D721Med (cell line): ENCODE results near the gene CPNE1.

ENCODE experiments used
- DNase-seq: peaks from one replicate; pipeline ENCODE4 v3.0.0; 2011; ENCODE audit warnings: low spot score; ENCODE audit not compliant: insufficient read length
- FAIRE-seq: peaks from 2 replicates; lab custom pipeline; 2011; peaks lifted over from hg19 to GRCh38; lab: Jason Lieb, UNC
- TF ChIP-seq, protein P1 (sequence below): IDR thresholded peaks from 2 replicates; pipeline ENCODE4 v1.5.1; 2012; ENCODE audit warnings: mild to moderate bottlenecking, control low read depth; ENCODE audit not compliant: insufficient read depth; ENCODE audit errors: missing control alignments

The CPNE1 gene

DNA sequence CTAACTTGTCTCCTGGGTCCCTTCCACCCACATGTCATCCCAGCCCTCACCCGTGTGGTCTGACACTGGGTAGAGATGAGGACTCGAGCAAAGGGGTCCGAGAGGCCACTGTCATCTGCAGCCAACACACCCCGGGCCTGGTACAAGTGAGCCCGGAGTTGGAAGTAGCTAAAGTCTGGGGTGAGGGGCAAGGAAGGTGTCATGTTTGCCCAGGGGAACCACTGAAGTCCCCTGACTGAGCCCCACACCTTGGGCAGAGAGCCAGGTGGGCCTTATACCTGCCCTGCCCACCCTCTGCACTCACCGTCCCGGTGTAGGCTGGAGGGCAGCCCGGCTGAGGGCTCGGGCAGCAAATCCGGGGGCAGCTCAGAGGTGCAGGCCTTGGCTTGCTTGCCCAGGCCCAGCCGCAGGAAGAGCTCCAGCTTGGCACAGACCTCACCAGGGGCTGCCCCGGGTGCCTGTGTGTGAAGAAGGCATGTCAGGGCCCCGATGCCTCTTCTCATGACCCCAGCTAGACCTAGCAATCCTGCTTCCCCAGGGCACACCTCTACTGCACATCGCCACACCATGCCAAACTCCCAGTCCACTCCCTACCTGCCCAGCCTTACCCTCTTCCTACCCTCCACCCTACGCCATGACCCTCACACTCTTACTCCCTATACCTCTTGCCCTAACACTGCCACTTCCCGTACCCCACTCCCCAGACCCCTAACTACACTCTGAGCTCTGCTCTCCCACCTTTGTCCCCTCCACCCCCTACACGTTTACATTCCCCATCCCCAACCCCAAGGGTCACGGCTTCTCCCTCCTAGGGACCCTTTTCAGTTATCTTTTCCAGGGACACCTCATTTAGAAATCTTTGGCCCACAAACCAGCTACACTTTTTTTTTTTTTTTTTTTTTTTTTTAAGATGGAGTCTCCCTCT is 80.8 kb downstream of the CPNE1 start:
- TF ChIP-seq, protein P1, sequence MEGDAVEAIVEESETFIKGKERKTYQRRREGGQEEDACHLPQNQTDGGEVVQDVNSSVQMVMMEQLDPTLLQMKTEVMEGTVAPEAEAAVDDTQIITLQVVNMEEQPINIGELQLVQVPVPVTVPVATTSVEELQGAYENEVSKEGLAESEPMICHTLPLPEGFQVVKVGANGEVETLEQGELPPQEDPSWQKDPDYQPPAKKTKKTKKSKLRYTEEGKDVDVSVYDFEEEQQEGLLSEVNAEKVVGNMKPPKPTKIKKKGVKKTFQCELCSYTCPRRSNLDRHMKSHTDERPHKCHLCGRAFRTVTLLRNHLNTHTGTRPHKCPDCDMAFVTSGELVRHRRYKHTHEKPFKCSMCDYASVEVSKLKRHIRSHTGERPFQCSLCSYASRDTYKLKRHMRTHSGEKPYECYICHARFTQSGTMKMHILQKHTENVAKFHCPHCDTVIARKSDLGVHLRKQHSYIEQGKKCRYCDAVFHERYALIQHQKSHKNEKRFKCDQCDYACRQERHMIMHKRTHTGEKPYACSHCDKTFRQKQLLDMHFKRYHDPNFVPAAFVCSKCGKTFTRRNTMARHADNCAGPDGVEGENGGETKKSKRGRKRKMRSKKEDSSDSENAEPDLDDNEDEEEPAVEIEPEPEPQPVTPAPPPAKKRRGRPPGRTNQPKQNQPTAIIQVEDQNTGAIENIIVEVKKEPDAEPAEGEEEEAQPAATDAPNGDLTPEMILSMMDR, result no peak
- DNase-seq (no peak), FAIRE-seq (no peak)

DNA sequence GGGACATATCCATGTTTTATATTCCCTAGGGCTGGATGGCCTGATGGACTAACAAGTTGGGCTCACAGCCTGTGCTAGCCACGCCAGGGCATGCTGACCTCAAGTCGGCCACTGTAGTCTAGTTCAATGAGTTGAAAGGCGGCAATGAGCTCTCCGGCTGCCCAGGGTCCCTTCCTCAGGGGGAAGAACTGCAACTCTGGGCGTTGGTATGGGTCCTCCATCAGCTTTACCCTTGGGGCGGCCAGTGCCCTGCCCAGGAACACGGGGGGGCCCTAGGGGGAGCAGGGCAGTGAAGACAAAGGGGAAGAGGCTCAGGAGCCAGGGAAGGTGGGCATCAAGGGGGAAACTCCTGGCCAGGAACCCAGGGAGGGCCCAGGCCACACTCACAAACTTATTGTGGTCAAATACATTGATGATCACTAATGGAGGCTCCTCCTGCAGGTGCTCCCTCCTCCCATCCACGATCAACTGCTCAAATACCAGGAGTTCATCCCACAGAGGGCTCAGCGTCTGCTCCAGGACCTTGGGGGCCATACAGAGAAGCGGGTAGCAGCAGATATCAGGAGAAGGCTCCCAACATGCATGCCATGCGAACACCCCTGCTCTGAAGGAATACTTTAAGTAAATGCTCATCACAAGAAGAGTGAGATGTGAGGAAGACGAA is 81.8 kb downstream of the CPNE1 start:
- no peak for DNase-seq
- TF ChIP-seq, protein P1, result no peak
- FAIRE-seq, result no peak

DNA sequence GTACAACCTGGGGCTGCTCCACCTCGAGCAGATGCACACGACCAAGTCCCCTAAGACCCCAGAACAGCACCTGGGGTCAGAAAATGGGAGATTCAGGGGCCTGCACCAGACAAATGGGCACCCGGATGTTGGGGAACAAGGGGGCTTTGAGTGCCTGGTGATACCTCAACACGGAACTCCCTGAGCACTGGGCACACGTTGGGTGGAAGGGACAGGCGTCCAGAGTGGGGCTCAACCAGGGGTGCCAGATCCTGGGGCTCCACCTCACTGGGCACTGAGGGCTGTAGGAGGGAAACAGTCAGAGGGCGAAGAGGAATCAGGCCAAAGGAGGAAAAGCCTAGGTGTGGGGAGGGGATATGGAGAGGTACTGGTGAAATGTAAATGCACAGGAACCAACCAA is 82.6 kb downstream of the CPNE1 start:
- DNase-seq (no peak), FAIRE-seq (no peak)
- TF ChIP-seq, protein P1, result no peak

DNA sequence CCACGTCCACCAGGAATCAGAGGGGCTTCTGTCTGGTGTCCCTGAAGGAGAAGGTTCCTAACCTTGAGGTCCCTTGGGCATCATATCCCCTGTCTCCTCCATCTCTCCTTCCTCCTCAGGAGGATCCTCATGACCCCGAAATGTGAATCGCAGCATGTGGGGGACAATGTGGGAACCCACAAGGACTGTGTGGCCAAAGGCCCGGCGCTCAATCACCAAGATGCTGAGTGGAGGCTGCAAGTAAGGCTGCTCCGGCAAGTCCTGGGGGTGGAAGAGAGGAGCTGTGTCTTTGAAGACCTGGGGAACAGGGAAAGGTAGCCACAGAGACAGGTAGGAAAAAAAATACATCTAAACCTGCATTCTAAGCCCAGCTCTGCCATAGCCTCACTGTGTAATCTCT is 85.5 kb downstream of the CPNE1 start:
- DNase-seq, result no peak
- TF ChIP-seq, protein P1, result no peak
- no peak for FAIRE-seq

GRCh38 chr20:35578469-35578868 is 86.2 kb downstream of the CPNE1 start:
- TF ChIP-seq, protein P1, result no peak
- DNase-seq (no peak), FAIRE-seq (no peak)

DNA sequence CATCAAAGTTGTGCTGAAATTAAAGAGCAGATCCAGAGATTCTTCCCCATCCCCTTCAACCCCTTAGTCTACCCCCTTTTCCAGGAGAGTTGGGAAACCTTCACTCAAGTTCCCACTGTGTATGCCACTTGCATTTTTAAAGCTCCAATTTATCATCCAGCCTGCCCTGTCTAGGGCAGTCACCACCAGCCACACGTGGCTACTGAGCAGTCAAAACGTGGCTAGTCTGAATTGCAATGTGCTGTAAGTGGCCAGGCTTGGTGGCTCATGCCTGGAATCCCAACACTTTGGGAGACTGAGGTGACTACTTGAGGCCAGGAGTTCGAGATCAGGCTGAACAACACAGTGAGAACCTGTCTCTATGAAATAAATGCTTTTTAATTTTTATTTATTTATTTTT is 87.9 kb downstream of the CPNE1 start:
- DNase-seq (no peak), FAIRE-seq (no peak)
- TF ChIP-seq, protein P1, result no peak
